GM12878 (cell line): Measurements from ENCODE around the gene TDRKH. TPM values are rescaled to one million over a fixed set of nuclear protein-coding genes. Genes with fewer than 3 reads are reported as not detected.

Experiments
- ATAC-seq: fragments of 200-7000 bp; cut with Tn5 transposase; 3 replicates; pipeline ENCODE4 v1.9.1; 2020; ENCODE audit warnings: mild to moderate bottlenecking, moderate library complexity
- Bru-seq: library from RNA; stranded (reverse); fragments of 400-500 nt; gene quantifications from one replicate; lab custom pipeline; 2021; lab: Mats Ljungman, UMichigan
- BruChase-seq, 2 experiments: library from RNA; stranded (reverse); fragments of 400-500 nt; gene quantifications; one replicate each; lab custom pipeline; 2021; lab: Mats Ljungman, UMichigan
- BruUV-seq: library from RNA; stranded (reverse); fragments of 400-500 nt; replicated peaks from 2 replicates; lab custom pipeline; 2021; lab: Mats Ljungman, UMichigan
- CTCF ChIA-PET: fragments of 300-600 bp; sonication (Branson Sonifier 250); formaldehyde crosslinking; extraction: SDS; loops from one replicate; lab custom pipeline; 2021; ENCODE audit warnings: inconsistent platforms; lab: Yijun Ruan, JAX
- POLR2A ChIA-PET: fragments of 350-600 bp; formaldehyde crosslinking; extraction: SDS; loops from one replicate; lab custom pipeline; 2021; ENCODE audit warnings: inconsistent platforms; lab: Charles Lee
- RAD21 ChIA-PET: fragments of 300-600 bp; sonication (Branson Sonifier 250); formaldehyde crosslinking; loops from one replicate; lab custom pipeline; 2023; ENCODE audit warnings: antibody characterized with exemption; ENCODE audit not compliant: unreplicated experiment; lab: Charles Lee
- SMC1A ChIA-PET: fragments of 300-600 bp; sonication (Branson Sonifier 250); formaldehyde crosslinking; loops from one replicate; lab custom pipeline; 2023; ENCODE audit not compliant: unreplicated experiment, uncharacterized antibody; lab: Charles Lee
- DNase-seq: peaks from one replicate; pipeline ENCODE4 v3.0.0-alpha.2; 2011; ENCODE audit warnings: low read depth, low spot score
- FAIRE-seq: peaks from 3 replicates; lab custom pipeline; 2011; peaks lifted over from hg19 to GRCh38; lab: Jason Lieb, UNC
- H2AFZ ChIP-seq: 2 replicates; pipeline ENCODE4 v1.6.0; 2011; ENCODE audit warnings: low read depth, low read length, control low read depth; ENCODE audit not compliant: control insufficient read depth
- H3K27ac ChIP-seq: 2 replicates; pipeline ENCODE4 v1.5.1; 2011; ENCODE audit warnings: control low read depth; ENCODE audit not compliant: control insufficient read depth, insufficient read depth
- H3K27me3 ChIP-seq, 2 experiments: replicated peaks in 1 of 2; 2 replicates each; pipeline versions ENCODE4 v1.6.0 to v1.6.1; 2011; ENCODE audit warnings: low read length in 1 of 2; ENCODE audit not compliant: control insufficient read depth in 2 of 2, insufficient read depth in 2 of 2
- H3K36me3 ChIP-seq, 2 experiments: 2 replicates each; pipeline ENCODE4 v1.5.1; 2011; ENCODE audit warnings: low read length in 1 of 2; ENCODE audit not compliant: control insufficient read depth in 2 of 2, insufficient read depth in 2 of 2
- H3K4me1 ChIP-seq: 2 replicates; pipeline ENCODE4 v1.6.1; 2011; ENCODE audit warnings: mild to moderate bottlenecking, low read length, moderate library complexity, mixed read lengths; ENCODE audit not compliant: control insufficient read depth, insufficient read depth
- H3K4me2 ChIP-seq: 2 replicates; pipeline ENCODE4 v1.6.0; 2011; ENCODE audit warnings: control low read depth; ENCODE audit not compliant: control insufficient read depth, insufficient read depth
- H3K4me3 ChIP-seq: fragments of 200-600 bp; sonication (generic); 2 replicates; pipeline ENCODE4 v1.5.1; 2016
- H3K79me2 ChIP-seq: 2 replicates; pipeline ENCODE4 v1.6.0; 2011; ENCODE audit warnings: low read length; ENCODE audit not compliant: control insufficient read depth, insufficient read depth
- H3K9ac ChIP-seq: 2 replicates; pipeline ENCODE4 v1.8.0; 2011; ENCODE audit warnings: low read length, control low read depth, mixed read lengths; ENCODE audit not compliant: control insufficient read depth, insufficient read depth
- H3K9me3 ChIP-seq: replicated peaks from 3 replicates; pipeline ENCODE4 v1.5.1; 2011; ENCODE audit warnings: mild to moderate bottlenecking, low read length; ENCODE audit not compliant: control insufficient read depth, insufficient read depth
- H4K20me1 ChIP-seq: 2 replicates; pipeline ENCODE4 v1.6.0; 2011; ENCODE audit not compliant: control insufficient read depth, insufficient read depth
- BCL11A ChIP-seq: IDR thresholded peaks from 2 replicates; pipeline ENCODE4 v1.6.1; 2011; ENCODE audit warnings: low read depth, low read length
- CEBPB ChIP-seq, 2 experiments: fragments of 150-350 bp in 1 of 2; IDR thresholded peaks; 2 replicates each; pipeline ENCODE4 v1.6.1; 2012 to 2014; ENCODE audit warnings: low read depth in 2 of 2, low read length in 2 of 2, borderline replicate concordance in 1 of 2, inconsistent platforms in 1 of 2
- CHD1 ChIP-seq: IDR thresholded peaks from 2 replicates; pipeline ENCODE4 v1.6.1; 2012; ENCODE audit warnings: low read depth, low read length, improper control_type of control experiment
- CHD4 ChIP-seq: fragments of 200-600 bp; sonication (generic); IDR thresholded peaks from 2 replicates; pipeline ENCODE4 v1.6.1; 2016; ENCODE audit warnings: mild to moderate bottlenecking
- CTCF ChIP-seq, 3 experiments: IDR thresholded peaks in 2 of 3; conservative IDR thresholded peaks in 1 of 3; 2 replicates each; pipeline ENCODE4 v1.5.1; 2011; ENCODE audit warnings: low read depth in 3 of 3, low read length in 3 of 3, mild to moderate bottlenecking in 3 of 3, control low read depth in 2 of 3, moderate library complexity in 2 of 3, inconsistent platforms in 1 of 3, mixed read lengths in 1 of 3; ENCODE audit not compliant: control insufficient read depth in 2 of 3, insufficient read depth in 1 of 3; ENCODE audit errors: extremely low read depth in 1 of 3
- LARP7 ChIP-seq: fragments of 450-650 bp; IDR thresholded peaks from 2 replicates; pipeline ENCODE4 v1.6.1; 2017; ENCODE audit warnings: mild to moderate bottlenecking
- NR2C2 ChIP-seq: IDR thresholded peaks from 2 replicates; pipeline ENCODE4 v1.6.1; 2011; ENCODE audit warnings: borderline replicate concordance, low read depth; ENCODE audit not compliant: control insufficient read depth, insufficient read length
- PML ChIP-seq: IDR thresholded peaks from 2 replicates; pipeline ENCODE4 v1.6.1; 2012; ENCODE audit warnings: low read length, inconsistent platforms
- RCOR1 ChIP-seq: conservative IDR thresholded peaks from 2 replicates; pipeline ENCODE4 v1.6.1; 2012; ENCODE audit warnings: low read depth, low read length, improper control_type of control experiment
- SUZ12 ChIP-seq: fragments of 200-600 bp; sonication (generic); IDR thresholded peaks from one replicate; pipeline ENCODE4 v1.6.1; 2018; ENCODE audit warnings: antibody characterized with exemption, mild to moderate bottlenecking; ENCODE audit not compliant: unreplicated experiment
- YY1 ChIP-seq: IDR thresholded peaks from 2 replicates; pipeline ENCODE4 v1.6.1; 2011; ENCODE audit warnings: low read depth, mild to moderate bottlenecking, low read length
- ZBTB40 ChIP-seq: fragments of 450-650 bp; IDR thresholded peaks from 2 replicates; pipeline ENCODE4 v1.6.1; 2016; ENCODE audit warnings: mild to moderate bottlenecking, moderate library complexity, borderline replicate concordance
- WGBS: methylation state at CpG from one replicate; pipeline ENCODE4 v1.1.6; 2016; ENCODE audit warnings: low lambda C conversion rate; ENCODE audit not compliant: insufficient replicate concordance, insufficient coverage; ENCODE audit errors: missing lambda C conversion rate; 5-methylcytosine and 5-hydroxymethylcytosine counted together
- in situ Hi-C: fragments of 300-500 bp; cut with MboI; formaldehyde crosslinking; loops from 9 replicates; pipeline ENCODE4 v1.14.3; 2018; ENCODE audit warnings: mixed read lengths
- intact Hi-C: fragments of 100-400 bp; cut with micrococcal nuclease; formaldehyde crosslinking; loops from one replicate; pipeline ENCODE4 v1.14.2; 2022; ENCODE audit not compliant: unreplicated experiment
- long read RNA-seq, 2 experiments: library from polyadenylated mRNA; unstranded; transcript quantifications; one replicate each; pipeline ENCODE4 v2.0.0, GENCODE V29; 2019 to 2020
- polyA minus RNA-seq, 3 experiments: library from RNA; depleted of rRNA, polyadenylated mRNA; stranded (reverse); fragments of >200 nt; gene quantifications; 2 replicates each; pipeline ENCODE4 v1.2.3, GENCODE V29; 2011
- polyA plus RNA-seq, 11 experiments: library from polyadenylated mRNA; depleted of rRNA in 4 of 11; unstranded in 6 of 11; stranded (reverse) in 5 of 11; fragments of >200 nt; fragmentation: Nextera tagmentation in 4 of 11; fragmentation: Illumina TruSeq in 1 of 11; extraction: Ambion mirVana in 4 of 11; extraction: Trizol in 1 of 11; gene quantifications; 1 replicate in 1 of 11; 2 replicates in 10 of 11; pipeline versions ENCODE4 v1.2.1 to v1.2.3, GENCODE V29; 2011 to 2016; ENCODE audit warnings: inconsistent platforms in 2 of 11, missing spikeins in 2 of 11, low read depth in 1 of 11
- total RNA-seq, 4 experiments: library from RNA; depleted of rRNA in 3 of 4; stranded (reverse); fragments of >200 nt in 3 of 4; fragmentation: Illumina TruSeq in 1 of 4; extraction: Trizol in 1 of 4; gene quantifications; 2 replicates each; pipeline versions ENCODE4 v1.2.1 to v1.2.3, GENCODE V29; 2013 to 2021

TDRKH gene
- 1.7 and 3.3 TPM in 2 replicates for total RNA-seq (2013; cell fraction: nucleolus; rRNA removed)
- total RNA-seq (2014; rRNA removed) (2.4 and 4.3 TPM in 2 replicates), total RNA-seq (2014; rRNA removed; fragmentation: Illumina TruSeq; extraction: Trizol) (2.9 and 3.5 TPM in 2 replicates), total RNA-seq (2021) (3.6 and 5.1 TPM in 2 replicates), polyA plus RNA-seq (2011; rRNA removed) (1.5 and 1.8 TPM in 2 replicates), polyA plus RNA-seq (2014; fragmentation: Illumina TruSeq; extraction: Trizol) (3.9 and 4.3 TPM in 2 replicates), polyA plus RNA-seq (2014; fragmentation: Nextera tagmentation; extraction: Ambion mirVana) (1 to 10 TPM; 1.3 to 1.6 TPM), polyA plus RNA-seq (2014; rRNA removed) (2.8 and 3.0 TPM in 2 replicates), polyA plus RNA-seq (2016; fragmentation: Nextera tagmentation; extraction: Ambion mirVana) (1 to 10 TPM; 8.3 to 8.4 TPM), polyA minus RNA-seq (2011; rRNA and poly(A)+ RNA removed) (1.0 and 1.1 TPM in 2 replicates), Bru-seq, nascent RNA (percentile 39 among the genes with signal in this experiment), BruChase-seq, experiment 1, labeled RNA remaining after a 6-hour chase (percentile 37 among the genes with signal in this experiment), BruChase-seq, experiment 2, labeled RNA remaining after a 2-hour chase (percentile 36 among the genes with signal in this experiment)
- polyA plus RNA-seq (2011; ENCODE audit: low read depth) = 3.0 TPM
- 1.3 and 1.4 TPM in 2 replicates for polyA plus RNA-seq (2011; cell fraction: cytosol; rRNA removed)
- polyA plus RNA-seq (2011; cell fraction: nucleus; rRNA removed) = 0.80 and 0.97 TPM in 2 replicates
- polyA plus RNA-seq (2012) = 3.0 and 4.1 TPM in 2 replicates
- 0.40 and 0.52 TPM in 2 replicates for polyA minus RNA-seq (2011; cell fraction: cytosol; rRNA and poly(A)+ RNA removed)
- 1.8 TPM in 1 of 2 replicates, not detected in the other for polyA minus RNA-seq (2011; cell fraction: nucleus; rRNA and poly(A)+ RNA removed)
- long read RNA-seq, experiment 1, partial matches to known transcripts = 1 of 3 reads
- long read RNA-seq, experiment 1, other reads (novel, unspliced or antisense) = 1 of 3 reads
- long read RNA-seq, experiment 2, partial matches to known transcripts = 1 of 7 reads
- long read RNA-seq, experiment 2, other reads (novel, unspliced or antisense) = 2 of 7 reads

GRCh38 chr1:151790071-151790939 lies at the start of gene TDRKH:
TDRKH (minus strand) TSS chr1:151790500; CDS start chr1:151783022, 7,478 bp downstream.
- no peaks in the 10 kb centered on the region; the same call in 1 of the 2 replicates for H3K79me2 ChIP-seq
- H3K4me1 ChIP-seq = peaks cover 5% of the 10 kb centered on the region
- peak within 1 kb of the TSS; percentile 99 for H3K4me2 ChIP-seq
- intact Hi-C loops = no loop called here
- no peak within 1 kb of the TSS for H3K27ac ChIP-seq
- BruUV-seq = no TSS peak
- no peaks in the 10 kb centered on the region for H4K20me1 ChIP-seq
- H3K9ac ChIP-seq = peak within 1 kb of the TSS; percentile 68
- peak within 1 kb of the TSS; percentile 82 for H3K4me3 ChIP-seq
- ATAC-seq = peak; percentile 99
- in situ Hi-C loops = no loop called here
- no peaks in the 10 kb centered on the region for H3K36me3 ChIP-seq
- under 1% methylated on average over 44 of the region's 58 CpGs for WGBS
- peak; percentile 97 for DNase-seq
- ChIA-PET CTCF (interaction anchor here (0.7 to 1.7 kb wide), 8 partner anchors 11 to 196 kb away, joined by 4 to 8 read pairs (median 5); partner anchors contain the start of gene MRPL9), SMC1A (interaction anchor here (0.8 to 1.1 kb wide), 2 partner anchors 7 to 16 kb away, joined by 3 to 5 read pairs; no protein-coding TSS in a partner anchor), RAD21 (interaction anchor here (1.0 to 1.5 kb wide), 3 partner anchors 27 to 56 kb away, joined by 4 read pairs; partner anchors contain the start of genes C2CD4D and MRPL9), POLR2A (interaction anchor here (0.8 to 1.1 kb wide), 2 partner anchors 10 to 49 kb away, joined by 4 read pairs; partner anchors contain the start of gene C2CD4D)
- no peaks in the 10 kb centered on the region for H3K9me3 ChIP-seq
- H3K27me3 ChIP-seq = no peaks in the 10 kb centered on the region
- FAIRE-seq = peak; percentile 99
- peak within 1 kb of the TSS; percentile 100 for H2AFZ ChIP-seq
- TF ChIP-seq YY1 (peak; percentile 50; the same call in 1 of the 2 replicates), ZBTB40 (peak; percentile 48; the same call in 1 of the 2 replicates), SUZ12 (no peak), CHD1 (no peak), CTCF (IDR thresholded peaks at IDR 0.05 in 2 of 3, conservative IDR thresholded peaks at IDR 0.05 in 1 of 3; ENCODE audit: control insufficient read depth in 2 of 3, extremely low read depth in 1 of 3, insufficient read depth in 1 of 3, low read depth in 3 of 3, low read length in 3 of 3) (peak; percentile 17 to 36 (median 23); a peak in 3 of 6 replicates), BCL11A (no peak), CHD4 (no peak), RCOR1 (peak; percentile 97), LARP7 (no peak; the same call in 1 of the 2 replicates), PML (no peak), NR2C2 (no peak), CEBPB (IDR thresholded peaks at IDR 0.05; ENCODE audit: borderline replicate concordance in 1 of 2, low read depth in 2 of 2, low read length in 2 of 2) (no peak)
